Upper lobe of left lung (tissue), 6 donors: ENCODE results near the gene DNTT. TPM values are rescaled to one million over a fixed set of nuclear protein-coding genes. Genes with fewer than 3 reads are reported as not detected.

Experiments
- ATAC-seq, 2 donors: fragments of 200-7000 bp; cut with Tn5 transposase; one replicate each; pipeline ENCODE4 v1.9.1; 2022; ENCODE audit warnings: mild to moderate bottlenecking in 2 of 2, moderate library complexity in 2 of 2; ENCODE audit not compliant: low FRiP score in 2 of 2
- DNase-seq, 2 donors: peaks; one replicate each; pipeline ENCODE4 v3.0.0-alpha.2; 2019 to 2020
- H3K27ac ChIP-seq, 4 donors: fragments of 200-600 bp; sonication (generic); one replicate each; pipeline ENCODE4 v1.5.1; 2016 to 2019
- H3K27me3 ChIP-seq, 4 donors: fragments of 200-600 bp; sonication (generic); one replicate each; pipeline ENCODE4 v1.5.1; 2017 to 2019
- H3K36me3 ChIP-seq, 4 donors: fragments of 200-600 bp; sonication (generic); one replicate each; pipeline ENCODE4 v1.5.1; 2016 to 2019
- H3K4me1 ChIP-seq, 4 donors: fragments of 200-600 bp; sonication (generic); one replicate each; pipeline ENCODE4 v1.5.1; 2018 to 2019
- H3K4me3 ChIP-seq, 4 donors: fragments of 200-600 bp; sonication (generic); one replicate each; pipeline ENCODE4 v1.5.1; 2017 to 2019; ENCODE audit warnings: mild to moderate bottlenecking in 2 of 4, moderate library complexity in 1 of 4
- H3K9me3 ChIP-seq, 4 donors: fragments of 200-600 bp; sonication (generic); one replicate each; pipeline ENCODE4 v1.5.1; 2018 to 2019
- EP300 ChIP-seq, 4 donors: sonication (generic); formaldehyde crosslinking; IDR thresholded peaks; one replicate each; pipeline ENCODE4 v1.5.1; 2017; ENCODE audit warnings: antibody characterized with exemption in 4 of 4, control low read depth in 2 of 4
- POLR2A ChIP-seq, 4 donors: fragments of 450-650 bp; IDR thresholded peaks; one replicate each; pipeline ENCODE4 v1.5.1; 2016 to 2017; ENCODE audit warnings: antibody characterized with exemption in 4 of 4, mild to moderate bottlenecking in 2 of 4
- POLR2AphosphoS5 ChIP-seq, 2 donors: sonication (generic); formaldehyde crosslinking; IDR thresholded peaks; one replicate each; pipeline ENCODE4 v1.5.1; 2017; ENCODE audit warnings: antibody characterized with exemption in 2 of 2
- WGBS, 2 donors: methylation state at CpG; one replicate each; pipeline ENCODE4 v1.1.5; 2017 to 2018; 5-methylcytosine and 5-hydroxymethylcytosine counted together
- total RNA-seq, 6 donors: library from RNA; depleted of rRNA in 4 of 6; stranded (reverse); fragments of >200 nt in 4 of 6; gene quantifications; one replicate each; pipeline versions ENCODE4 v1.1.0 to v1.2.1, GENCODE V29; 2016 to 2021
- TF ChIP-seq, protein P1 (sequence below), 6 experiments: fragments of 450-650 bp in 4 of 6; fragments of 200-600 bp in 2 of 6; sonication (generic) in 2 of 6; IDR thresholded peaks; one replicate each; pipeline ENCODE4 v1.5.1; 2016 to 2019; ENCODE audit warnings: antibody characterized with exemption in 6 of 6
- donor health status: DM: no; HTN: no; CAD: no; lungs with moderate emphysema.
- donor health status: DM: no; HTN: yes; CAD: no; lungs with severe emphysema.

Gene DNTT
- total RNA-seq, 6 donors from 2014 or later, result not detected

DNA sequence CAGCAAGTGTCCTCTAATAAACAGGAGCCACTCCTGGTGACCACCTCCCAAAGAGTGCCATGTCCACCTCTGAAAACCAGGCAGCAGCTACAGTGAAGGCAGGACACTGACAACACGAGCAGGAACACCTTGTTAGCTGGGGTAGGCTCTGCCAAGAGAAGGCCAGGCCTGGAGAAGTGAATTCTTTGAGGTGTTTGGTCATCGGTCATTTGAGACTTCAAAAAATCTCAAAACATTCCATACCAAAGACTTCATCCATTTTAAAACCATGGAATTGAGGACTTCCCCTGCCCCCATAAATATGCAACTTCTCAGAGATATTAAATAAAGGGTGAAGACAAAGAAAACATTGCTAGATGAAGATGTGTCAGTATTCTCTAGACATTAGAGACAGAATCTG is 82.9 kb downstream of the DNTT start:
- 80 to 91% methylated on average over 1 to 2 of the region's 2 CpGs for WGBS, 2 donors
- H3K27ac ChIP-seq, result no peak overlapping the region
- no peaks in the 10 kb centered on the region for H3K36me3 ChIP-seq
- H3K4me1 ChIP-seq, result no peaks in the 10 kb centered on the region
- H3K27me3 ChIP-seq, result no peaks in the 10 kb centered on the region
- no peak for TF ChIP-seq POLR2AphosphoS5 (IDR thresholded peaks at IDR 0.05)
- TF ChIP-seq, protein P1, sequence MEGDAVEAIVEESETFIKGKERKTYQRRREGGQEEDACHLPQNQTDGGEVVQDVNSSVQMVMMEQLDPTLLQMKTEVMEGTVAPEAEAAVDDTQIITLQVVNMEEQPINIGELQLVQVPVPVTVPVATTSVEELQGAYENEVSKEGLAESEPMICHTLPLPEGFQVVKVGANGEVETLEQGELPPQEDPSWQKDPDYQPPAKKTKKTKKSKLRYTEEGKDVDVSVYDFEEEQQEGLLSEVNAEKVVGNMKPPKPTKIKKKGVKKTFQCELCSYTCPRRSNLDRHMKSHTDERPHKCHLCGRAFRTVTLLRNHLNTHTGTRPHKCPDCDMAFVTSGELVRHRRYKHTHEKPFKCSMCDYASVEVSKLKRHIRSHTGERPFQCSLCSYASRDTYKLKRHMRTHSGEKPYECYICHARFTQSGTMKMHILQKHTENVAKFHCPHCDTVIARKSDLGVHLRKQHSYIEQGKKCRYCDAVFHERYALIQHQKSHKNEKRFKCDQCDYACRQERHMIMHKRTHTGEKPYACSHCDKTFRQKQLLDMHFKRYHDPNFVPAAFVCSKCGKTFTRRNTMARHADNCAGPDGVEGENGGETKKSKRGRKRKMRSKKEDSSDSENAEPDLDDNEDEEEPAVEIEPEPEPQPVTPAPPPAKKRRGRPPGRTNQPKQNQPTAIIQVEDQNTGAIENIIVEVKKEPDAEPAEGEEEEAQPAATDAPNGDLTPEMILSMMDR (IDR thresholded peaks at IDR 0.05), result no peak
- TF ChIP-seq EP300 (IDR thresholded peaks at IDR 0.05), result no peak
- TF ChIP-seq POLR2A (IDR thresholded peaks at IDR 0.05), result no peak
- H3K4me3 ChIP-seq, result no peak overlapping the region
- ATAC-seq (no peak), DNase-seq (no peak)
- H3K9me3 ChIP-seq, result no peaks in the 10 kb centered on the region

DNA sequence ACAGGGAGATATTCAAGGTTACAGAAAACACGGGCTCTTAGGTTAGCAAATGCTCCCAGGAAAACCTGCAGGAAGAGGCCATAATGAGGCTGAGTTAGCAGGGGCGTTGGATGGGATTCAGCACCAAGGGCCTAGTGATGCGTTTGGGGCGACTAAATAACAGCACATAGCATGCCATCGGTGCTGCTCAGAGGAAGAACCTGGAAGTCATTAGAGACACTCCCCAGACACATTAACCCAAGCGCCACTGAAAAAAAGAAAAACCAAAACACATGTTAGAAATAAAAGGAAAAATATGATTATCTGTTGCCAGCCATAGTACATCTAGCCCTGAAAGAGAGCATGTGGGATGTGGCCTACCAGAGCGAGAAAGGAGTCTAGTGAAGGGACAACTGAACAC is 83.4 kb downstream of the DNTT start:
- DNase-seq (no peak), ATAC-seq (no peak)
- Histone ChIP-seq H3K27me3 (no peaks in the 10 kb centered on the region), H3K36me3 (no peaks in the 10 kb centered on the region), H3K4me1 (no peaks in the 10 kb centered on the region), H3K9me3 (no peaks in the 10 kb centered on the region), H3K4me3 (no peak overlapping the region), H3K27ac (no peak overlapping the region)
- WGBS, 2 donors, result 87 to 90% methylated on average over 7 of the region's 7 CpGs
- no peak for TF ChIP-seq POLR2AphosphoS5 (IDR thresholded peaks at IDR 0.05)
- no peak for TF ChIP-seq POLR2A (IDR thresholded peaks at IDR 0.05)
- TF ChIP-seq, protein P1 (IDR thresholded peaks at IDR 0.05), result no peak
- TF ChIP-seq EP300 (IDR thresholded peaks at IDR 0.05), result no peak

Other genes starting within 250 kb of the DNTT start
- gene ZNF518A, start 174.1 kb upstream of the DNTT start, total RNA-seq, result 10 to 100 TPM in 5 of 6 donors, 1 to 10 TPM in 1; 4.7 to 29.5 (median 16.7) TPM
- 10 to 100 TPM in 4 of 6 donors, 1 to 10 TPM in 2; 7.0 to 17.8 (median 10.8) TPM for gene BLNK, start 32.9 kb upstream of the DNTT start, total RNA-seq
- not detected for gene OPALIN, start 54.6 kb downstream of the DNTT start, total RNA-seq
- under 1 TPM in 2 of 6 donors, not detected in 4; 0.06 to 0.20 TPM for gene TLL2, start 209.5 kb downstream of the DNTT start, total RNA-seq